Thymus (tissue), 11 donors: ENCODE measurements around the gene MFNG. TPM values are rescaled to one million over a fixed set of nuclear protein-coding genes. Genes with fewer than 3 reads are reported as not detected.
A peak's percentile ranks its signal among the peaks of the same experiment; 100 is the strongest.

Experiments used
- DNase-seq, 9 donors: peaks; one replicate each; pipeline ENCODE4 v3.0.0-alpha.2; 2013; ENCODE audit warnings: low spot score in 9 of 9, low read depth in 6 of 9, missing footprints in 1 of 9
- H3K27ac ChIP-seq, 2 donors: one replicate each; pipeline ENCODE4 v1.5.1; 2013; ENCODE audit warnings: control low read depth in 1 of 2, low read depth in 1 of 2, low read length in 1 of 2, mild to moderate bottlenecking in 1 of 2, moderate library complexity in 1 of 2
- H3K27me3 ChIP-seq, 2 donors: one replicate each; pipeline ENCODE4 v1.5.1; 2013; ENCODE audit warnings: low read length in 1 of 2; ENCODE audit not compliant: control insufficient read depth in 2 of 2, insufficient read depth in 1 of 2
- H3K36me3 ChIP-seq, 2 donors: one replicate each; pipeline ENCODE4 v1.5.1; 2013; ENCODE audit warnings: low read length in 1 of 2, mild to moderate bottlenecking in 1 of 2, moderate library complexity in 1 of 2; ENCODE audit not compliant: control insufficient read depth in 2 of 2, insufficient read depth in 2 of 2
- H3K4me1 ChIP-seq, 2 donors: one replicate each; pipeline ENCODE4 v1.5.1; 2013; ENCODE audit warnings: low read length in 2 of 2; ENCODE audit not compliant: control insufficient read depth in 2 of 2, insufficient read depth in 2 of 2
- H3K4me3 ChIP-seq, 2 donors: one replicate each; pipeline ENCODE4 v1.5.1; 2013; ENCODE audit warnings: low read length in 2 of 2, control low read depth in 1 of 2, mild to moderate bottlenecking in 1 of 2
- H3K9me3 ChIP-seq, 2 donors: one replicate each; pipeline ENCODE4 v1.5.1; 2013; ENCODE audit warnings: low read length in 1 of 2, mild to moderate bottlenecking in 1 of 2; ENCODE audit not compliant: control insufficient read depth in 2 of 2, insufficient read depth in 1 of 2
- WGBS: extraction: QIAGEN DNeasy Blood & Tissue Kit; methylation state at CpG from one replicate; pipeline ENCODE4 v1.1.7; 2013; 5-methylcytosine and 5-hydroxymethylcytosine counted together
- polyA plus RNA-seq: library from polyadenylated mRNA; stranded (reverse); fragments of 200-250 nt; gene quantifications from one replicate; pipeline ENCODE4 v1.2.3, GENCODE V29; 2013
- total RNA-seq: library from RNA; stranded (reverse); fragments of 120-200 nt; gene quantifications from one replicate; pipeline ENCODE4 v1.2.4, GENCODE V29; 2013
- donor health status: healthy.

MFNG gene
- total and polyA plus RNA-seq, 2 donors, result 27.7 to 56.4 TPM

DNA sequence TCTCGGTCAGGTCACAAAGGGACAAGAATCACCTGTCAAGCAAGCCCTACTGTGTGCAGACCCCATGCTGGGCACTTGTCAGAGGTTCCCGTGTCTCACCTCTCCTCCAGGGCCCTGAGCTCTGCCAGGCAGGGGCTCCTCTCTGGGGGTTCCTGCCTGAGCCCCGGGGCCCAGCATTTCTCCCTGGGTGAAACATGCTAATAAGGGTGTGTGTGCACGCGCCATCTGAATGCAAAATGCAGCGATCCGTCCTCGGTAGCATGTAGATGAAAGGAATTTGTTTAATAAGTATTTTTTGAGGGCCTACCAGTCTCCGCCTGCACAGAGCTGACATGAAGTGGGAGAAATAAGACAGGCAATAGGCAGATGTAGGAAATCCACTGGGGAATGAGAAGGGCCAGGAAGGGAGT, 64.7 kb downstream of the MFNG start:
- WGBS, result 92% methylated on average over 9 of the region's 9 CpGs
- H3K4me3 ChIP-seq, result no peak overlapping the region

DNA sequence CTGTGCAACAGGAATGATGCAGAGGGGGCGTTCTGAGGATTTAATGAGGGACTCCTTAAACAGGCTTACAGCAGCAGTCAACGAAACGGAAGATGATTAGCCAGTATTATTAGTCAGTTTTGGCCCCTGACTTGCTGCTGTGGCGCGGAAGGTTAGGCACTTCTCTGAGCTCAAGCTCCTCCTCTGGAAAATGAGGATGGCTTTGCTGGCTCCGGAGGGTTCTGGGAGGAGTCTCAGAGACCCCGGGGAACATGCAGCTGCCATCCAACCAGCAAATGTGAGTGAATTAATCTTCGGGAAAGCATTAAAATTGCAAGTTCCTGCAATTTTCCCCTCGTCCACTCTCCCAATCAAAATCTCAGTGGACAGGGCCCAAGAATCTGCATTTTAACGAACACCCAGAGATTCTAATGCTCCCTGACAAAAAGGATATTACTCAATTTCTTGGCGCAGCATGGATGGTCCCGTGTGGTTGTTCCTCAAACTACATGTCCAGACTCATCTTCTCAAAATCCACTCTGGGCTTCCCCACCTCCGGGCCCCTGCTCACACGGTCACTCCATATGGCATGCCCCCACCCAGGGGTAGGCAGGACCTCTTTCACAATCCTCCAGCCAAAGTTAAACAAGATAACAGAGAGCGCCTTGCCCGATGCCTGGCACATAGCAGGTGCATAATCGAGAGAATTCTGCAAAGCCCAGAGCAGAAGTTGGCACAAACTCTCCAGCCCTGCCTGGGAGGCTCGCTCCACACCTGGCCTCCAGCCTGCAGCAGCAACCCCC, 65.3 kb downstream of the MFNG start:
- peaks cover 30 to 92% of the 10 kb centered on the region in 2 donors for H3K27me3 ChIP-seq
- 51% methylated on average over 18 of the region's 18 CpGs for WGBS
- H3K36me3 ChIP-seq, result no peaks in the 10 kb centered on the region
- H3K4me1 ChIP-seq, result peaks cover 32 to 77% of the 10 kb centered on the region in 2 donors
- peak overlapping the region in 1 of 2 donors; percentile 47 for H3K4me3 ChIP-seq
- H3K27ac ChIP-seq, result no peak overlapping the region
- peaks cover 0 to 4% of the 10 kb centered on the region in 2 donors for H3K9me3 ChIP-seq
- DNase-seq, result no peak

More for the DNA sequence above, 64.7 kb downstream of the MFNG start:
- Histone ChIP-seq H3K27ac (no peak overlapping the region), H3K9me3 (peaks cover 0 to 4% of the 10 kb centered on the region in 2 donors), H3K4me1 (peaks cover 33 to 77% of the 10 kb centered on the region in 2 donors), H3K36me3 (no peaks in the 10 kb centered on the region), H3K27me3 (peaks cover 30 to 92% of the 10 kb centered on the region in 2 donors)
- no peak for DNase-seq

DNA sequence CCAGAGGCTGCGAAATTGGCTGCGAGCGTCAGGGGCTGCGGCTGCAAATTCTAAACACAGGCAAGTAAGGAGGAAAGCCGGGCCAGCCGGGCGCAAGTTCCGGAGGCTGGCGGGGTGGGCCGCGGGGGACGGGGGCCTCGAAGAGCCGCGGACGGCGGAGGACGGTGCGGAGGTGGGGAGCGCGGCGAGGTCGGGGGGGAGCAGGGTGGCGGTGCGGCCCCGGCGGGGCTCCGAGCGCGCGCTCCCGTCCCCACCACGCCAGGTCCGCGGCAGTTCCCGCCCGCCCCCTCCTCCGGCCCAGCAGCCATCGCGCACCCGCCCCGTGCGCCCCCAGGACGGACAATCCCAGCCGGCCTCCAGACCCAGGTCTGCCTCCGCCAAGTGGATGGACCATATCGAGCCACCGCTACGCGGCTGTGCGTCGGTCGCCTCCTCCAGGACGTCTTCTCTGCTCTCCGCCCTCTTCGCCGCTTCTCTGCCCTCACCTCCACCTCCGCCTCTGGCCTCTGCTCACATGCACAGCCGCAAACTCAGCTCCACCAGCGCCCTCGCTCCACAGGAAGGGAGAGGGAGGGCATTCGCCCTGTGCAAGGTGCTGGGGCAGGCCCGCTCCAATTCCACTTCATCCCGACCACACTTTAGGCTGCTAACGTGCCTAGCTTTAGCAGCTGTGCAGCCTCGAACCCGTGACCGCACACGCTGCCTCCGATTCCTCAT, 66.1 kb downstream of the MFNG start:
- under 1% methylated on average over 70 of the region's 70 CpGs for WGBS
- H3K27ac ChIP-seq, result no peak overlapping the region
- peaks cover 30 to 89% of the 10 kb centered on the region in 2 donors for H3K27me3 ChIP-seq
- peaks cover 26 to 72% of the 10 kb centered on the region in 2 donors for H3K4me1 ChIP-seq
- peak overlapping the region in 1 of 2 donors; percentile 47 for H3K4me3 ChIP-seq
- DNase-seq, result peak in 1 of 9 donors; percentile 51
- H3K9me3 ChIP-seq, result peaks cover 0 to 4% of the 10 kb centered on the region in 2 donors
- no peaks in the 10 kb centered on the region for H3K36me3 ChIP-seq

DNA sequence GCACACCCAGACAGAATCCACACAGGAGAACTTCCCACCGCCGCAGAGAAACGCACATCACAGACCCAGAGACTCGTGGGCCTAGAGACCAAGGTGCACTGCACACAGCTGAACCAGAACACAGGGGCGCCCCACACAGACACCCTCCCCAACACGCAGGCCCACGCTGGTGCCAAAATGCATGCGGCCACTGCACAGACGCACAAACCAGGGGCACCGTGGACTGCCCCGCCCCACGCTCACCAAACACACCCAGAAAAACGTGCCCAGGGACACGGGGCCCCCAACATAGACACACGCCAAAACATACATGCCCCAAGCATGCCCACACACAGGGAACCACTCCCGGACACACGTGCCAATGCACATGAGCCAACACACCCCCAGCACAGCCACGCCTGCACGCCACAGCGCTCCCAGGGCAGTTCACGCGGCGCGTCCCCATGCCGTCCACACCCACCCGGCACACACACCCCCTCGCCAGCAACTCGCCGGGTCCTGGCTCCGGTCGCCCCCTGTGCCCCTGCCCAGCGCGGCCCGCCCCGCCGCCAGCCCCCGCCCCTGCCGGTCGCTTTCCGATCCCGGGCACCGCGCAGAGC, 66.7 kb downstream of the MFNG start:
- peaks cover 30 to 85% of the 10 kb centered on the region in 2 donors for H3K27me3 ChIP-seq
- H3K36me3 ChIP-seq, result no peaks in the 10 kb centered on the region
- no peak for DNase-seq
- peaks cover 26 to 65% of the 10 kb centered on the region in 2 donors for H3K4me1 ChIP-seq
- no peak overlapping the region for H3K27ac ChIP-seq
- H3K4me3 ChIP-seq, result peak overlapping the region in 1 of 2 donors; percentile 47
- H3K9me3 ChIP-seq, result peaks cover 0 to 4% of the 10 kb centered on the region in 2 donors
- 29% methylated on average over 43 of the region's 43 CpGs for WGBS

Other genes starting within 250 kb of the MFNG start
- gene RAC2, start 242.1 kb downstream of the MFNG start, total RNA-seq, result 149 TPM
- gene RAC2, start 242.1 kb downstream of the MFNG start, polyA plus RNA-seq, result 206 TPM
- 24.7 TPM for gene CYTH4, start 203.9 kb downstream of the MFNG start, total RNA-seq
- 54.6 TPM for gene CYTH4, start 203.9 kb downstream of the MFNG start, polyA plus RNA-seq
- gene ELFN2, start 58.9 kb downstream of the MFNG start, total RNA-seq, result 0.28 TPM
- 1.5 TPM for gene ELFN2, start 58.9 kb downstream of the MFNG start, polyA plus RNA-seq
- 1.1 TPM for gene CARD10, start 33.0 kb upstream of the MFNG start, total RNA-seq
- gene CARD10, start 33.0 kb upstream of the MFNG start, polyA plus RNA-seq, result 4.2 TPM
- 1.7 TPM for gene CDC42EP1, start 74.1 kb upstream of the MFNG start, total RNA-seq
- gene CDC42EP1, start 74.1 kb upstream of the MFNG start, polyA plus RNA-seq, result 5.8 TPM
- gene LGALS2, start 93.7 kb upstream of the MFNG start, total RNA-seq, result 65.1 TPM
- 42.3 TPM for gene LGALS2, start 93.7 kb upstream of the MFNG start, polyA plus RNA-seq
- gene GGA1, start 122.5 kb upstream of the MFNG start, total RNA-seq, result 20.1 TPM
- gene GGA1, start 122.5 kb upstream of the MFNG start, polyA plus RNA-seq, result 99.5 TPM
- gene SH3BP1, start 153.3 kb upstream of the MFNG start, total RNA-seq, result 21.3 TPM
- gene SH3BP1, start 153.3 kb upstream of the MFNG start, polyA plus RNA-seq, result 23.0 TPM
- 25.0 TPM for gene PDXP, start 172.3 kb upstream of the MFNG start, total RNA-seq
- gene PDXP, start 172.3 kb upstream of the MFNG start, polyA plus RNA-seq, result 8.9 TPM
- 482 TPM for gene LGALS1, start 189.3 kb upstream of the MFNG start, total RNA-seq
- gene LGALS1, start 189.3 kb upstream of the MFNG start, polyA plus RNA-seq, result 554 TPM
- 32.6 TPM for gene NOL12, start 200.0 kb upstream of the MFNG start, total RNA-seq
- 26.6 TPM for gene NOL12, start 200.0 kb upstream of the MFNG start, polyA plus RNA-seq
- 19.5 TPM for gene TRIOBP, start 210.7 kb upstream of the MFNG start, total RNA-seq
- 29.8 TPM for gene TRIOBP, start 210.7 kb upstream of the MFNG start, polyA plus RNA-seq